GM18499 (cell line): ENCODE data around the gene SCYGR7.
"Not testable (repeated sequence)": the region's sequence is repeated elsewhere in the genome, so short reads cannot be mapped to it uniquely, and the experiment has no call there.

Experiments used
- ATAC-seq: cut with Tn5 transposase; IDR thresholded peaks from one replicate; pipeline ENCODE4 v1.9.1; 2021; ENCODE audit warnings: moderate number of reproducible peaks; ENCODE audit not compliant: insufficient read depth, unreplicated experiment

Gene SCYGR7

GRCh38 chr2:227728035-227728434 is at the start of gene SCYGR7:
Gene SCYGR7, plus strand, starts transcription at chr2:227728335. Its CDS starts 0 bp downstream, at chr2:227728335.
- ATAC-seq = no peak

- ATAC-seq = no peak
Measured at GRCh38 chr2:227684258-227684657, 43.9 kb upstream of the SCYGR7 start.

GRCh38 chr2:227687189-227687588 is 40.9 kb upstream of the SCYGR7 start:
- no peak for ATAC-seq

GRCh38 chr2:227696990-227697679 is 31.0 kb upstream of the SCYGR7 start:
- ATAC-seq = no peak

GRCh38 chr2:227701556-227701955 is 26.6 kb upstream of the SCYGR7 start:
- no peak for ATAC-seq

GRCh38 chr2:227703280-227703732 is 24.8 kb upstream of the SCYGR7 start:
- no peak for ATAC-seq

GRCh38 chr2:227703961-227704360 is 24.2 kb upstream of the SCYGR7 start:
- ATAC-seq = no peak

GRCh38 chr2:227706859-227707258 is 21.3 kb upstream of the SCYGR7 start:
- no peak for ATAC-seq

- no peak for ATAC-seq
Measured at GRCh38 chr2:227707390-227707789, 20.7 kb upstream of the SCYGR7 start.

GRCh38 chr2:227710986-227711385 is 17.1 kb upstream of the SCYGR7 start:
- ATAC-seq = no peak

GRCh38 chr2:227713291-227713690 is 14.8 kb upstream of the SCYGR7 start:
- no peak for ATAC-seq

GRCh38 chr2:227716501-227716900 is 11.6 kb upstream of the SCYGR7 start:
- no peak for ATAC-seq

- ATAC-seq = no peak
Measured at GRCh38 chr2:227717687-227718567, 10.2 kb upstream of the SCYGR7 start, which contains the start of gene SLC19A3. Gene SLC19A3, minus strand, starts transcription at chr2:227718028. Its CDS starts 15,710 bp downstream, at chr2:227702318.

GRCh38 chr2:227719641-227720040 is 8.5 kb upstream of the SCYGR7 start:
- ATAC-seq = no peak

GRCh38 chr2:227720680-227721079 is 7.5 kb upstream of the SCYGR7 start:
- no peak for ATAC-seq

- ATAC-seq = not testable (repeated sequence)
Measured at GRCh38 chr2:227722821-227723220, 5.3 kb upstream of the SCYGR7 start.

- ATAC-seq = no peak
Measured at GRCh38 chr2:227724394-227725039, 3.6 kb upstream of the SCYGR7 start, which contains the start of gene SCYGR6. Gene SCYGR6, minus strand, starts transcription at chr2:227724757. Its CDS starts 0 bp downstream, at chr2:227724757.

- no peak for ATAC-seq
Measured at GRCh38 chr2:227739351-227739750, 11.2 kb downstream of the SCYGR7 start.

- ATAC-seq = not testable (repeated sequence)
Measured at GRCh38 chr2:227740705-227741104, 12.6 kb downstream of the SCYGR7 start.

- ATAC-seq = no peak
Measured at GRCh38 chr2:227745594-227745993, 17.5 kb downstream of the SCYGR7 start, which contains the start of gene SCYGR8. Gene SCYGR8, plus strand, starts transcription at chr2:227745894. Its CDS starts 0 bp downstream, at chr2:227745894.
